ENCODE data around the gene HPSE2.

Gene HPSE2

GRCh38 chr10:98487649-98488048 is 748.0 kb downstream of the HPSE2 start:
- H3K27ac ChIP-seq, result no peak overlapping the region; the same call in 1 of the 2 replicates
- no peak; the same call in 1 of the 2 replicates for TF ChIP-seq CTCF (conservative IDR thresholded peaks at IDR 0.05)

DNA sequence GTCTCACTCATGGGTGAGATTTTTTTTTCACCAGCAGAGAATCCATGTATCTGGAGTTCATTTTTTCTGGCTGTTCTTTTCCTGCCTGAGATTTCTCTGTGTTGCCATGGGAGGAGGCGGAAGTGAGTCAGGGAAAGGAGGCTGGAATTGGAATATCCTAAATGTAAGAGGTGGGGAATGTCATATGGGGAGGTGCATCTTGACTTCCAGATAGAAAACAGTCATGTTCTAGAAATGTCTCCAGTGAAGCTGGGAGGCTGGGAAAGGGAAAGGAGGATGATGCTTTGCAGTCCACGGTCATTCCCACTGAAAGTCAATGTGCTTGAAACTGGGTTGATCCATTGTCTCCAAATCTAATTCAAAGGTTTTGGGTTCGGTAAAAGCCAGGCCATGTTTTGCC is 749.2 kb downstream of the HPSE2 start:
- TF ChIP-seq ZFX (IDR thresholded peaks at IDR 0.05) (no peak), CTCF (conservative IDR thresholded peaks at IDR 0.05) (no peak)
- no peak overlapping the region for H3K27ac ChIP-seq

DNA sequence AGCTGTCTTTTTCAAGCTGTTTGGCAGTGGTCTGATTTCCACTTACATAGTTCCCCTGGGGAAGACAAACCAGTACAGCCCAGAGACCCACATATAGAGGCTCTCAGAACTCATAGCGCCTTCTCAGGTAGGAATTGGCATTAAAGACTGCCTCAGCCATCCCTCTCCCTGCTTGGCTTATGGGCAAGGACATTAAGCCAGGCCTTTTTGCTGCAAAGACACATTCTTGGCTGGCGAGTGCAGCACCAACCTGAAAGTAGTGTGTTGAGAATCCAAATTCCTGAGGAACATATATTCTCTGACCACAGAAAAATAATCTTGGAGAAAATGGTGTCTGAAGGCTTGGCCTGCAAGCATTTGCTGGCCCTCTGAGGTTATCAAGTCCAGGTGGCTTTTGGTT is 749.7 kb downstream of the HPSE2 start:
- no peak overlapping the region for H3K27ac ChIP-seq
- TF ChIP-seq ZFX (IDR thresholded peaks at IDR 0.05), result no peak
- no peak for TF ChIP-seq CTCF (conservative IDR thresholded peaks at IDR 0.05)

DNA sequence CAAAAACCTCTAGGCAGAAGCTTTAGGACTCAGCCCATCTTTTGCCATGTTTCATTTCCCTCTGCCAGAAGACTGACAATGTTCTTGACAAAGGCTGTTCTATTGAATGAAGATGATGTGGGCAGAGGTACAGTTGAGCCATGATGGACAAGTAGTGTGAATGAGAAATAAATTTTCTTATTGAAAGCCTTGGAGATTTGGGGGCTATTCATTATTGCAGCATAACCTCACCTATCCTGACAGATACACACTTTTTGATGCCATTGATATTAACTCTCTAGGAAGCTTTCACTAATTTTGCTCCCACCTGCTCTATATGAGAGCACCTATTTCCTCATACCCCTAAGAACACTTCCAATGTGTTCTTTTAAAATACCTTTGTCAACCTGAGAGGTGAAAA is 752.0 kb downstream of the HPSE2 start:
- no peak overlapping the region for H3K27ac ChIP-seq
- TF ChIP-seq ZFX (IDR thresholded peaks at IDR 0.05) (no peak), CTCF (conservative IDR thresholded peaks at IDR 0.05) (no peak)

DNA sequence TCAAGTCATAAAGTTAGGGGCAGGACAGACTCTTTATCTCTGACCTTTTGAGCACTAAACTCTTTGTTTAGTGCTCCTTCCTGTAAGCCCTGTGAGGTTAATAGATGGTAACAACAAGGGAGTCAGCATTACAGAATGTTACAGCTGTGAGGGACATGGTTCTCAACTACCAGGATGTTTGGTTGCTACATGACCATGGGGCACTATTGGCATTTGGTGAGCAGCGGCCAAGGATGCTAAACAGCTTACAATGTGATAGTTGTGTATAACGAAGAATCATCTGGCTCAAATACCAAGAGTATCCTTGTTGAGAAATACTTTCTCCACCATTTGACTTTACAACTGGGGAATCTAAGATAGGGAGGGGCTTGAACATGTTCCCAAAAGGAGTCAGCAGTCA is 753.6 kb downstream of the HPSE2 start:
- TF ChIP-seq CTCF (conservative IDR thresholded peaks at IDR 0.05), result no peak
- TF ChIP-seq ZFX (IDR thresholded peaks at IDR 0.05), result no peak
- H3K27ac ChIP-seq, result no peak overlapping the region

- no peak for TF ChIP-seq ZFX (IDR thresholded peaks at IDR 0.05)
- H3K27ac ChIP-seq, result no peak overlapping the region
These were observed 754.2 kb downstream of the HPSE2 start for GRCh38 chr10:98481404-98481945.

DNA sequence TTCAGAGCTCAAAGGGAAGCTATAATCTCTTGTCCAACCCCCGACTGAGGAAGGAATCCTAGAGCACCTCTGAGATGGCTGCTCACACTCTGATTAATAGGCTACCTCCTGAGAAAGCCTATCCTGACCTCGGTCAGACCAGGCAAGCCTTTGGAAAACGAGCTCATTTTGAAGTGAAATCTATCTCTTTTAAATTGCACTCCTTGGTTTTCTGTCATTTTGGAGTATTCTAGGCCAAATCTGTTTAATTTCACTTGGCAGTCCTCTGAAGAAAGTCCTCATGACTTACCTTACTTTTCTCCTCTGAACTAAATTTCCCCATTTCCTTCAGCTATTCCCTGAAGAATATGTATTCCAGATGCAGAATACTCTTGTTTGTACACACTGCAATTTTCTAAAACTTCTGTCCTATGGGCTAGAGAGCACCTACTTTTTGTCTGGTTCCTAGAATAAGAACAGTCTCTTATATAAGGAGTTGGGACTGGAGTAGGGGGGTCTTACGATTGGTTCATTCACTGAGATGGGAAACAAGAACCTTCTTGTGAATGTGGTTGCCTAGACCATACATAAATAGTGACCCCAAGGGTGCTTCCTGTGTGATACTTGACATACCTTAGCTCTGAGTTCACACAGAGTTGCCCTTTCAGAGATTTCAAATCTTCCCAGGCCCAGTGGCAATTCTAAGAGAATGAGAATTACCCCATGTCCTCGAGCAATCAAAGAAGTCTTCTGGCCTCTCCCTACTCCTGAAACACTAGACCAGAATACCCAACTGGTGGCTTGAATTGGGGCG is 757.0 kb downstream of the HPSE2 start:
- H3K27ac ChIP-seq, result no peak overlapping the region
- TF ChIP-seq ZFX (IDR thresholded peaks at IDR 0.05) (no peak), CTCF (conservative IDR thresholded peaks at IDR 0.05) (no peak)

GRCh38 chr10:98477861-98478260 is 757.8 kb downstream of the HPSE2 start:
- no peak for TF ChIP-seq CTCF (conservative IDR thresholded peaks at IDR 0.05)
- no peak for TF ChIP-seq ZFX (IDR thresholded peaks at IDR 0.05)
- H3K27ac ChIP-seq, result no peak overlapping the region; the same call in 1 of the 2 replicates

Measured in C4-2B (cell line).